ENCODE data around the gene CYP19A1.

Gene CYP19A1

DNA sequence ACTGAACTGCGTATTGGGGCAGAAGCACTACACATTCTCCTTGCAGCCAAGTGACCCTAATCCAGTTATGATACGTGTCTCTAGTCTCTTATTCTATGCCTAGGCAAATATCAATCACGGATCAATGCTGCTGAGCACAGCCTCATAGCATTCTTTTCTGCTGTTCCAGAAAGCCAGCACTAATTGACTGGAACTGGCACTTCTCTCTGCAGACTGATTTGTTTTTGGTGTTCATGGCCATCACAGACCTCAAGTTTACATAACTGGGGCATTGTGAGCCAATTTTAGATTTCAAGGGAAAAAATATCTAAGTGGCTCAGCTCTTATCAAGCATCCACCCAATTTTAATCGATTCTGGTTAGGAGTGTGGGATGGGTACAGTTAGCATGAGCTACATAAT is 41.0 kb upstream of the CYP19A1 start:
- TF ChIP-seq, protein P1, sequence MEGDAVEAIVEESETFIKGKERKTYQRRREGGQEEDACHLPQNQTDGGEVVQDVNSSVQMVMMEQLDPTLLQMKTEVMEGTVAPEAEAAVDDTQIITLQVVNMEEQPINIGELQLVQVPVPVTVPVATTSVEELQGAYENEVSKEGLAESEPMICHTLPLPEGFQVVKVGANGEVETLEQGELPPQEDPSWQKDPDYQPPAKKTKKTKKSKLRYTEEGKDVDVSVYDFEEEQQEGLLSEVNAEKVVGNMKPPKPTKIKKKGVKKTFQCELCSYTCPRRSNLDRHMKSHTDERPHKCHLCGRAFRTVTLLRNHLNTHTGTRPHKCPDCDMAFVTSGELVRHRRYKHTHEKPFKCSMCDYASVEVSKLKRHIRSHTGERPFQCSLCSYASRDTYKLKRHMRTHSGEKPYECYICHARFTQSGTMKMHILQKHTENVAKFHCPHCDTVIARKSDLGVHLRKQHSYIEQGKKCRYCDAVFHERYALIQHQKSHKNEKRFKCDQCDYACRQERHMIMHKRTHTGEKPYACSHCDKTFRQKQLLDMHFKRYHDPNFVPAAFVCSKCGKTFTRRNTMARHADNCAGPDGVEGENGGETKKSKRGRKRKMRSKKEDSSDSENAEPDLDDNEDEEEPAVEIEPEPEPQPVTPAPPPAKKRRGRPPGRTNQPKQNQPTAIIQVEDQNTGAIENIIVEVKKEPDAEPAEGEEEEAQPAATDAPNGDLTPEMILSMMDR (IDR thresholded peaks at IDR 0.05; ENCODE audit: low read depth, low read length) = no peak
- H3K4me3 ChIP-seq (ENCODE audit: low read depth, low read length) = no peak overlapping the region

DNA sequence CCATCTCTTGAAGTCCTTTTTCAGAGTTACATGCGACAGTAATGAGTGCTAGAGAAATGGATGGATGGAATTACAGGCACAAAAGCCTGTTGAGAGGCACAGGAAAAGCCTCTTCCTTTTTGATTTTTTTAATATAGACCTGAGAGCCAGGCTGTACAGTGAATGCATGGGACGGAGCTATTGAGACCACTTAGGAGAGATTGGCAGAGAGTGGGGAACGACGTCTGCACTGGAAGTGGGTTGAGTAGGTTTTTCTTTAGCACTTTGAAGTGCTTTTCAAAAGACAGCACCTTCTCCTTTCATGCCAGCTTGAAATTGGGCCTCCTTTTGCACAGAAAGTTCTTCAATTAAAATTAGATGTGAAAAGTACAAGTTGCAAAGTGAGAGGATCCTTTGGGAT is 40.0 kb upstream of the CYP19A1 start:
- H3K4me3 ChIP-seq (ENCODE audit: low read depth, low read length) = no peak overlapping the region
- TF ChIP-seq, protein P1 (IDR thresholded peaks at IDR 0.05; ENCODE audit: low read depth, low read length) = no peak

DNA sequence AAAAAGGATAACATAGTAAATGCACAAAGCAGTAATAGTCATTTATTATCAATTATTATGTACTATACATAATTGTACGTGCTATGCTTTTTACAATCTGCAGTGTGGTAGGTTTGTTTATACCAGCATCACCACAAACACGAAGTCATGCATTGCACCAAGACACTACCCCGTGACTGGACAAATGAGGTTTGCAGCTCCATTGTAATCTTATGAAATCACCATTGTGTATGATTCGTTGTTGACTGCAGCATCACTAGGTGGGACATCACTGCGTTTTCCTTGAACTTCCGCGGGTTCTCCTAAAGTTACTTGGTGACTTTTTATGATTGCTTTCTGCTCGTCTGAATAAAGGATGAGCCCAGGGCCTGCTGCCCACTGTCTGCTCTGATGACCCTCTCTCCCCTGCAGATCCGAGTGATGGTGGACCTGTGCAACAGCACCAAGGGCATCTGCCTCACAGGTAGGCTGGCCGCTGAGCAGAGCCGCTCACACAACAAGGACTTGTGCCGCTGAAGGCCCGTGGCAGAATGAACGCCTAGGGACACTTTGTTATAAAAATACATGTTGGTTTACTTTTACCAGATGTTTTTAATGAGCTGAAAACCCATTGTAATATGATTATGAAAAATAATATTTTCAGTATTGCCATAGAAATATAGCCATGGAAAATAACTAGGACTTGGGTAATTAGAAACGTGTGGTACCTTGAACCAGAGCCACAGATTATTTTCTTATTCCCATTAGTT is 38.8 kb upstream of the CYP19A1 start:
- H3K4me3 ChIP-seq (ENCODE audit: low read depth, low read length) = no peak overlapping the region
- TF ChIP-seq, protein P1 (IDR thresholded peaks at IDR 0.05; ENCODE audit: low read depth, low read length) = no peak

DNA sequence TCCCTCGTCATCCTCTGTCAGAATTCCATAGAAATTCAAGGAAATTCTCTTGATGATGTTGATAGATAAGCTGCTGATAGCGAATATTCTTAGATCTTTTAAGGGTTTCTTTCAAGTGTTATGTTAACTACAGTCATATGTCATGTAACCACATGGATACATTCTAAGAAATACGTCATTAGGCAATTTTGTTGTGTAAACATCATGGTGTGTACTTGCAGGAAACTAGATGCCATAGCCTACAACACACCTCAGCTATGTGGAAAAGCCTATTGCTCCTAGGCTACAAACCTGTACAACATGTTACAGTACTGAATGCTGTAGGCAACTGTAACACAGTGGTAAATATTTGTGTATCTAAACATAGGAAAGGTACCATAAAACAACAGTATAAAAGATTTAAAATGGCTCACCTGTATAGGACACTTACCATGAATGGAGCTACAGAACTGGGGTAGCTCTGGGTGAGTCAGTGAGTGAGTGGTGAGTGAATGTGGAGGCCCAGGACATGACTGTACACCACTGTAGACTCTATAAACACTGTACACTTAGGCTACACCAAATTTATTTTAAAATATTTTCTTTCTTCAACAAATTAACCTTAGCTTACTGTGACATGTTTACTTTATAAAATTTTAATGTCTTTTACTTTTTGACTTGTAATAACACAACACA is 37.7 kb upstream of the CYP19A1 start:
- TF ChIP-seq, protein P1 (IDR thresholded peaks at IDR 0.05; ENCODE audit: low read depth, low read length) = no peak
- H3K4me3 ChIP-seq (ENCODE audit: low read depth, low read length) = no peak overlapping the region

DNA sequence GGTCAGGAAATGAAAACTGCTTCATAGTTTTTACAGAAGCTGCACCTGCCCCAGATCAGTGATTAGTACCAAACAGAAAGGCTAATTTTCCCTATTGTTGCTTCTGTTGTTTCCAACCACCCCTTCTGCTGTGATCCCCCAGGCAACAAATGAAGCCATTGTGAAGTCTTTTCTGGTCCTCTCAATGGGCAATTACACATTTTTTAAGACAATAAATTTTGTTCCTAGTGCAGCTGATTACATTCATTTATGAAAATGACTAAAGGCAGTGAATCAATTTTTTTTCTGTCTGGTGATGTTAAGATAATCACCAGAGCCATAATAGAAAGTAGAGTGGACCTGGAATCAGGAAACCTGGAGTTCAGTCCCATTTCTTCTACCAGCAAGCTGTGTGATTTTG is 35.7 kb upstream of the CYP19A1 start:
- TF ChIP-seq, protein P1 (IDR thresholded peaks at IDR 0.05; ENCODE audit: low read depth, low read length) = no peak
- no peak overlapping the region for H3K4me3 ChIP-seq (ENCODE audit: low read depth, low read length)

DNA sequence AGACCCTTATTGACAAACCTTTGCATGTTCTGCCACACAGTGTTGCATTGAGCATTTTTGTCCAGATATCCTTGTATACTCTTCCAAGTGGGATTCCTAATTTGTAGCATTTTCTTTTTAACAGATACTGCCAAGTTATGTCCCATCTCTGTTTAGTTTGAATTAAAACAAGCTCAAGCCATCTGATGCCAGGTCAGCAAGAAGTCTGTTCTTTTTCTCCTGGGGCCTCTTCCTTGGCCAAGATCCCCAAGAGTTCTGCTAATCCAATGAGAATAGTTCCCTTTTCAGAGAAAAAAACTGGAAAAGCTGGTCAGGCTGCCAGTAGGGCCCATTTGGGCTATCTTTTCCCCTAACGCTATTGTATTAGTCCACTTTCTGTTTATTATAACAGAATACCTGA is 32.9 kb upstream of the CYP19A1 start:
- H3K4me3 ChIP-seq (ENCODE audit: low read depth, low read length) = no peak overlapping the region
- TF ChIP-seq, protein P1 (IDR thresholded peaks at IDR 0.05; ENCODE audit: low read depth, low read length) = no peak

DNA sequence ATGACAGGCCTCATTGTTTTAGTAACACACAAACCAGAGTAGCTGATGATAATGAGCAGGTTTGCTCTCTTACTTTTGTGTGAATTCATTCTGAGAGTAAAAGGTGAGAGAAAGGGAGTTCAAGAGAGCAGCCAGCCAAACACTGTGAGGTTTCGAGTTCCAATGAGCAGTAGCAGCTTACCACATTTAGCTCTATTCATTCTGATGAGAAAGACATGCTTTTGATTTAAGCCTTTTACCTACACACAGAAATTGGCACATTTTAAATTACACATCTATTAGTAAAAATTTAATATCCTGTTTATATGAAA is 31.0 kb upstream of the CYP19A1 start:
- TF ChIP-seq, protein P1 (IDR thresholded peaks at IDR 0.05; ENCODE audit: low read depth, low read length) = no peak

More for the DNA sequence above, 31.0 kb upstream of the CYP19A1 start:
- H3K4me3 ChIP-seq (ENCODE audit: low read depth, low read length) = no peak overlapping the region
